Skeletal muscle tissue (tissue), 4 donors: ENCODE measurements around the gene TTLL11. TPM values are rescaled to one million over a fixed set of nuclear protein-coding genes. Genes with fewer than 3 reads are reported as not detected.
"Not testable (repeated sequence)": the region's sequence is repeated elsewhere in the genome, so short reads cannot be mapped to it uniquely, and the experiment has no call there.

Source experiments
- H3K27ac ChIP-seq: one replicate; pipeline ENCODE4 v1.7.0; 2013; ENCODE audit warnings: mild to moderate bottlenecking, low read depth, low read length, inconsistent platforms
- H3K27me3 ChIP-seq, 3 donors: one replicate each; pipeline ENCODE4 v1.7.0; 2013; ENCODE audit warnings: low read length in 3 of 3; ENCODE audit not compliant: control insufficient read depth in 3 of 3, insufficient read depth in 3 of 3
- H3K36me3 ChIP-seq, 3 donors: one replicate each; pipeline ENCODE4 v1.7.0; 2013; ENCODE audit warnings: low read length in 3 of 3; ENCODE audit not compliant: control insufficient read depth in 3 of 3, insufficient read depth in 3 of 3
- H3K4me1 ChIP-seq, 3 donors: one replicate each; pipeline ENCODE4 v1.7.0; 2013; ENCODE audit warnings: low read length in 3 of 3, mild to moderate bottlenecking in 3 of 3; ENCODE audit not compliant: control insufficient read depth in 3 of 3, insufficient read depth in 3 of 3
- H3K4me3 ChIP-seq, 3 donors: one replicate each; pipeline ENCODE4 v1.7.0; 2013; ENCODE audit warnings: low read length in 3 of 3
- H3K9ac ChIP-seq, 3 donors: one replicate each; pipeline ENCODE4 v1.7.0; 2013; ENCODE audit warnings: low read length in 3 of 3, mild to moderate bottlenecking in 3 of 3, moderate library complexity in 2 of 3, low read depth in 1 of 3
- H3K9me3 ChIP-seq, 3 donors: one replicate each; pipeline ENCODE4 v1.7.0; 2013; ENCODE audit warnings: low read length in 3 of 3; ENCODE audit not compliant: control insufficient read depth in 3 of 3
- total RNA-seq: library from RNA; depleted of rRNA; stranded (reverse); fragments of >200 nt; gene quantifications from one replicate; pipeline ENCODE4 v1.2.3, GENCODE V29; 2014
- donor health status: Osteomylitis.

TTLL11 gene
- total RNA-seq, 1 donor from 2014 or later: 13.0 TPM

GRCh38 chr9:121985792-121986494 lies 107.2 kb downstream of the TTLL11 start:
- Histone ChIP-seq H3K36me3 (peaks cover 0 to 6% (median 4%) of the 10 kb centered on the region in 3 donors), H3K9me3 (no peaks in the 10 kb centered on the region), H3K4me3 (no peak overlapping the region), H3K4me1 (peaks cover 54 to 70% (median 61%) of the 10 kb centered on the region in 3 donors), H3K27me3 (no peaks in the 10 kb centered on the region), H3K9ac (peak overlapping the region in 2 of 3 donors; percentile 46 to 70), H3K27ac (peak overlapping the region; percentile 98)

GRCh38 chr9:121984726-121985402 lies 108.2 kb downstream of the TTLL11 start:
- H3K36me3 ChIP-seq: peaks cover 0 to 6% (median 4%) of the 10 kb centered on the region in 3 donors
- H3K27ac ChIP-seq: peak overlapping the region; percentile 98
- H3K4me1 ChIP-seq: peaks cover 44 to 60% (median 50%) of the 10 kb centered on the region in 3 donors
- H3K9me3 ChIP-seq: no peaks in the 10 kb centered on the region
- peak overlapping the region; percentile 27 to 52 (median 34) for H3K9ac ChIP-seq
- H3K4me3 ChIP-seq: no peak overlapping the region
- H3K27me3 ChIP-seq: no peaks in the 10 kb centered on the region

GRCh38 chr9:121983736-121984135 lies 109.4 kb downstream of the TTLL11 start:
- no peaks in the 10 kb centered on the region for H3K27me3 ChIP-seq
- no peak overlapping the region for H3K4me3 ChIP-seq
- peak overlapping the region; percentile 98 for H3K27ac ChIP-seq
- peaks cover 0 to 1% (median 0%) of the 10 kb centered on the region in 3 donors for H3K36me3 ChIP-seq
- H3K9ac ChIP-seq: no peak overlapping the region
- H3K9me3 ChIP-seq: no peaks in the 10 kb centered on the region
- peaks cover 39 to 52% (median 44%) of the 10 kb centered on the region in 3 donors for H3K4me1 ChIP-seq

- Histone ChIP-seq H3K4me3 (no peak overlapping the region), H3K4me1 (peaks cover 18 to 28% (median 20%) of the 10 kb centered on the region in 3 donors), H3K36me3 (no peaks in the 10 kb centered on the region), H3K9ac (no peak overlapping the region), H3K27ac (no peak overlapping the region), H3K9me3 (no peaks in the 10 kb centered on the region), H3K27me3 (no peaks in the 10 kb centered on the region)
Observed at GRCh38 chr9:121981118-121981883, 111.8 kb downstream of the TTLL11 start.

- peaks cover 12 to 21% (median 14%) of the 10 kb centered on the region in 3 donors for H3K4me1 ChIP-seq
- not testable (repeated sequence) for H3K9ac ChIP-seq, H3K27me3 ChIP-seq, H3K36me3 ChIP-seq, H3K27ac ChIP-seq, H3K9me3 ChIP-seq, H3K4me3 ChIP-seq
Observed at GRCh38 chr9:121980665-121981064, 112.4 kb downstream of the TTLL11 start.

- Histone ChIP-seq H3K4me1 (peaks cover 5 to 14% (median 7%) of the 10 kb centered on the region in 3 donors), H3K36me3 (no peaks in the 10 kb centered on the region), H3K4me3 (no peak overlapping the region), H3K27me3 (no peaks in the 10 kb centered on the region), H3K9ac (no peak overlapping the region), H3K27ac (no peak overlapping the region), H3K9me3 (no peaks in the 10 kb centered on the region)
Observed at GRCh38 chr9:121979736-121980135, 113.4 kb downstream of the TTLL11 start.

GRCh38 chr9:121976751-121977150 lies 116.4 kb downstream of the TTLL11 start:
- Histone ChIP-seq H3K4me1 (peaks cover 0 to 9% (median 0%) of the 10 kb centered on the region in 3 donors), H3K9me3 (no peaks in the 10 kb centered on the region), H3K27me3 (no peaks in the 10 kb centered on the region), H3K4me3 (no peak overlapping the region), H3K36me3 (peaks cover 0 to 3% (median 0%) of the 10 kb centered on the region in 3 donors), H3K27ac (no peak overlapping the region), H3K9ac (no peak overlapping the region)

- no peak overlapping the region for H3K4me3 ChIP-seq
- peaks cover 0 to 9% (median 0%) of the 10 kb centered on the region in 3 donors for H3K4me1 ChIP-seq
- H3K9ac ChIP-seq: no peak overlapping the region
- H3K27ac ChIP-seq: no peak overlapping the region
- no peaks in the 10 kb centered on the region for H3K9me3 ChIP-seq
- no peaks in the 10 kb centered on the region for H3K27me3 ChIP-seq
- H3K36me3 ChIP-seq: peaks cover 0 to 3% (median 0%) of the 10 kb centered on the region in 3 donors
Observed at GRCh38 chr9:121975801-121976277, 117.3 kb downstream of the TTLL11 start.

- no peak overlapping the region for H3K9ac ChIP-seq
- peaks cover 0 to 9% (median 0%) of the 10 kb centered on the region in 3 donors for H3K4me1 ChIP-seq
- H3K9me3 ChIP-seq: no peaks in the 10 kb centered on the region
- H3K36me3 ChIP-seq: peaks cover 0 to 3% (median 0%) of the 10 kb centered on the region in 3 donors
- no peak overlapping the region for H3K27ac ChIP-seq
- no peaks in the 10 kb centered on the region for H3K27me3 ChIP-seq
- no peak overlapping the region for H3K4me3 ChIP-seq
Observed at GRCh38 chr9:121974421-121974820, 118.7 kb downstream of the TTLL11 start.
